Cardiac fibroblast (primary cell): Measurements from ENCODE around the gene FSCN2.

Experiments
- DNase-seq, 2 donors: peaks; one replicate each; pipeline versions ENCODE4 v3.0.0 to v3.0.0-alpha.2; 2010; ENCODE audit warnings: low read depth in 2 of 2
- H3K4me3 ChIP-seq, 2 donors: replicated peaks in 1 of 2; 1 replicate in 1 of 2; 2 replicates in 1 of 2; pipeline ENCODE4 v1.5.1; 2011; ENCODE audit warnings: low read depth in 2 of 2, low read length in 2 of 2, mild to moderate bottlenecking in 2 of 2, moderate library complexity in 1 of 2
- TF ChIP-seq, protein P1 (sequence below): IDR thresholded peaks from one replicate; pipeline ENCODE4 v1.5.1; 2011; ENCODE audit warnings: low read depth, mild to moderate bottlenecking, low read length, inconsistent platforms

Gene FSCN2

GRCh38 chr17:81499601-81499970 lies 28.6 kb upstream of the FSCN2 start:
- DNase-seq = no peak
- TF ChIP-seq, protein P1, sequence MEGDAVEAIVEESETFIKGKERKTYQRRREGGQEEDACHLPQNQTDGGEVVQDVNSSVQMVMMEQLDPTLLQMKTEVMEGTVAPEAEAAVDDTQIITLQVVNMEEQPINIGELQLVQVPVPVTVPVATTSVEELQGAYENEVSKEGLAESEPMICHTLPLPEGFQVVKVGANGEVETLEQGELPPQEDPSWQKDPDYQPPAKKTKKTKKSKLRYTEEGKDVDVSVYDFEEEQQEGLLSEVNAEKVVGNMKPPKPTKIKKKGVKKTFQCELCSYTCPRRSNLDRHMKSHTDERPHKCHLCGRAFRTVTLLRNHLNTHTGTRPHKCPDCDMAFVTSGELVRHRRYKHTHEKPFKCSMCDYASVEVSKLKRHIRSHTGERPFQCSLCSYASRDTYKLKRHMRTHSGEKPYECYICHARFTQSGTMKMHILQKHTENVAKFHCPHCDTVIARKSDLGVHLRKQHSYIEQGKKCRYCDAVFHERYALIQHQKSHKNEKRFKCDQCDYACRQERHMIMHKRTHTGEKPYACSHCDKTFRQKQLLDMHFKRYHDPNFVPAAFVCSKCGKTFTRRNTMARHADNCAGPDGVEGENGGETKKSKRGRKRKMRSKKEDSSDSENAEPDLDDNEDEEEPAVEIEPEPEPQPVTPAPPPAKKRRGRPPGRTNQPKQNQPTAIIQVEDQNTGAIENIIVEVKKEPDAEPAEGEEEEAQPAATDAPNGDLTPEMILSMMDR = no peak
- H3K4me3 ChIP-seq = no peak overlapping the region

DNA sequence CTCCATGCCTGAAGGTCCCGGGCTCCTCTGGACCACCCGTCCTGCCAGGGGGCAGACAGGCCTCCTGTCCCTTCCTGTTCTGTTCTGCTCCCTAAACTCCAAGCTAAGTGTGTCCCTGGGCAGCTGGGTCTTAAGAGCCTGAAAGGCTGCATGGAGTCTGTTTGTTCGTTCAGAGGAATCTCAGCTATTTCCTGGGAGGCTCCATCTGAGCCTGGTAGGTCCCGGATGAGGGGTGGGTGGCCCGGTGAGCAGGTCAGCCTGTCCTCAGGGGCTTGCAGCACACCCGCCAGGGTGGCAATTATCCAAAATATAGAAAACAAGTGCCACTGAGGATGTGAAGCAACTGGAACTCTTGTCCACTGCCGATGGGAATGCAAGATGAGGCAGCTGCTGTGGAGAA lies 28.1 kb upstream of the FSCN2 start:
- TF ChIP-seq, protein P1 = no peak
- DNase-seq = peak; percentile 61 to 75
- no peak overlapping the region for H3K4me3 ChIP-seq

GRCh38 chr17:81502471-81503017 lies 25.6 kb upstream of the FSCN2 start:
- TF ChIP-seq, protein P1 = no peak
- no peak overlapping the region for H3K4me3 ChIP-seq
- DNase-seq = no peak

DNA sequence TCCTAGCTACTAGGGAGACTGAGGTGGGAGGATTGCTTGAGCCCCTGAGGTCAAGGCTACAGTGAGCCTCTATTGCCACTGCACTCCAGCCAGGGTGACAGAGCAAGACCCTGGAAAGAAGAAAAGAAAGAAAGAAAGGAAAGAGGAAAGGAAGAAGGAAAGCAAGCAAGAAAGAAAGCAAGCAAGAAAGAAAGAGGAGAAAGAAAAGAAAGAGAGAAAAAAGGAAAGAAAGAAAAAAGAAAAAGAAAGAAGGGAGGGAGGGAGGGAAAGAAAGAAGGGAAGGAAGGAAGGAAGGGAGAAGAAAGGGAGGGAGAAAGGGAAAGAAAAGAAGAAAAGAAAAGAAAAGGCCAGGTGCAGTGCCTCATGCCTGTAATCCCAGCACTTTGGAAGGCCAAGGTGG lies 24.6 kb upstream of the FSCN2 start:
- no peak for DNase-seq

DNA sequence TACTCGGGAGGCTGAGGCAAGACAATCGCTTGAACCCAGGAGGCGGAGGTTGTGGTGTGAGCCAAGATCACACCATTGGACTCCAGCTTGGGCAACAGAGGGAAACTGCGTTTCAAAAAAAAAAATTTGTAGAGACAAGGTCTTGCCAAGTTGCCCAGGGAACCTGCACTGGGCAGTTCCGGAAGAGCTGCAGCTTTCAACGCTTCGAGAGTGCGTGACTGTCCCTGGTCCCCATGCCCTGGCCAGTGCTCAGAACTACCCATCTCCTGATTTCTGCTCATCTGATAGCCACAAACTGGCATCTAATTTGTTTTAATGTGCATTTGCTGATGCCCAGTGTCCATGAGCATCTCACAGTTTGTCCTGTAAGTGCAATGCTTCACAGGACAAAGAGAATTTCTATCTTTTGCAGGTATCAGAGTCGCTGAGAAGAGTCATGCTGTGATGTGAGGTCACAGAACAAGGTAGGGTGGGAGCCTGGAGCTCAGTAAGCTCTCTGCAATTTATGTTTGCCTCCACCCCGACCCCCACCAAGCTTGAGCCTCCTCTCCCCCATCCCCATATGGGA lies 19.5 kb upstream of the FSCN2 start:
- TF ChIP-seq, protein P1 = no peak
- DNase-seq = peak; percentile 76 to 78
- H3K4me3 ChIP-seq = peak overlapping the region; percentile 86 to 91

More for the DNA sequence above, 24.6 kb upstream of the FSCN2 start:
- TF ChIP-seq, protein P1 = no peak
- no peak overlapping the region for H3K4me3 ChIP-seq

- peak overlapping the region; percentile 86 to 91 for H3K4me3 ChIP-seq
- TF ChIP-seq, protein P1 = no peak
- peak in 1 of 2 donors; percentile 51 for DNase-seq
Measured at GRCh38 chr17:81509207-81509971, 18.8 kb upstream of the FSCN2 start.
